Measurements from ENCODE around the gene ISM2.

DNA sequence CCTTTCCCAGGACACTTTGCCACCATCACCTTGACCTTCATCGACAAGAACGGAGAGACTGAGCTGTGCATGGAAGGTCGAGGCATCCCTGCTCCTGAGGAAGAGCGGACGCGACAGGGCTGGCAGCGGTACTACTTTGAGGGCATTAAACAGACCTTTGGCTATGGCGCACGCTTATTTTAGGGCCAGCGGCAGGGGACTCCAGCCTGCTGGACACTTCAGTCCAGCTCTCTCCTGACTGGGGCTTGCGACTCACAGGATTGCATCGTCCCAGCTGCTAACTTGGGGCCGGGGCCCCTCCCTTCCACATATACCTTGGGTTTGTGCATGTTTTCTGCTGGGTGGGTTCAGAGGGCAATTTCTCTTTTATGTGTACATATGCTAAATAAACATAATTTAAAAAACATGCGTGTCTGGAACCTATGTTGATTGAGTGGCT is 29.5 kb downstream of the ISM2 start:
- TF ChIP-seq TAF1 (IDR thresholded peaks at IDR 0.05; ENCODE audit: low read depth), result no peak
- TF ChIP-seq CTCF (IDR thresholded peaks at IDR 0.05; ENCODE audit: poor library complexity, severe bottlenecking), result no peak
- no peak for TF ChIP-seq POLR2AphosphoS5 (IDR thresholded peaks at IDR 0.05)
- TF ChIP-seq, protein P1, sequence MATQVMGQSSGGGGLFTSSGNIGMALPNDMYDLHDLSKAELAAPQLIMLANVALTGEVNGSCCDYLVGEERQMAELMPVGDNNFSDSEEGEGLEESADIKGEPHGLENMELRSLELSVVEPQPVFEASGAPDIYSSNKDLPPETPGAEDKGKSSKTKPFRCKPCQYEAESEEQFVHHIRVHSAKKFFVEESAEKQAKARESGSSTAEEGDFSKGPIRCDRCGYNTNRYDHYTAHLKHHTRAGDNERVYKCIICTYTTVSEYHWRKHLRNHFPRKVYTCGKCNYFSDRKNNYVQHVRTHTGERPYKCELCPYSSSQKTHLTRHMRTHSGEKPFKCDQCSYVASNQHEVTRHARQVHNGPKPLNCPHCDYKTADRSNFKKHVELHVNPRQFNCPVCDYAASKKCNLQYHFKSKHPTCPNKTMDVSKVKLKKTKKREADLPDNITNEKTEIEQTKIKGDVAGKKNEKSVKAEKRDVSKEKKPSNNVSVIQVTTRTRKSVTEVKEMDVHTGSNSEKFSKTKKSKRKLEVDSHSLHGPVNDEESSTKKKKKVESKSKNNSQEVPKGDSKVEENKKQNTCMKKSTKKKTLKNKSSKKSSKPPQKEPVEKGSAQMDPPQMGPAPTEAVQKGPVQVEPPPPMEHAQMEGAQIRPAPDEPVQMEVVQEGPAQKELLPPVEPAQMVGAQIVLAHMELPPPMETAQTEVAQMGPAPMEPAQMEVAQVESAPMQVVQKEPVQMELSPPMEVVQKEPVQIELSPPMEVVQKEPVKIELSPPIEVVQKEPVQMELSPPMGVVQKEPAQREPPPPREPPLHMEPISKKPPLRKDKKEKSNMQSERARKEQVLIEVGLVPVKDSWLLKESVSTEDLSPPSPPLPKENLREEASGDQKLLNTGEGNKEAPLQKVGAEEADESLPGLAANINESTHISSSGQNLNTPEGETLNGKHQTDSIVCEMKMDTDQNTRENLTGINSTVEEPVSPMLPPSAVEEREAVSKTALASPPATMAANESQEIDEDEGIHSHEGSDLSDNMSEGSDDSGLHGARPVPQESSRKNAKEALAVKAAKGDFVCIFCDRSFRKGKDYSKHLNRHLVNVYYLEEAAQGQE (IDR thresholded peaks at IDR 0.05; ENCODE audit: borderline replicate concordance), result no peak
- no peak for TF ChIP-seq RAD21 (conservative IDR thresholded peaks at IDR 0.05)
- no peak for TF ChIP-seq EZH2 (IDR thresholded peaks at IDR 0.05; ENCODE audit: borderline replicate concordance, insufficient read depth, low read length, poor library complexity, severe bottlenecking)
- TF ChIP-seq EP300 (conservative IDR thresholded peaks at IDR 0.05; ENCODE audit: poor library complexity, severe bottlenecking), result no peak
- TF ChIP-seq SMC3 (conservative IDR thresholded peaks at IDR 0.05; ENCODE audit: poor library complexity), result no peak
- no peak for TF ChIP-seq MXI1 (conservative IDR thresholded peaks at IDR 0.05; ENCODE audit: poor library complexity, severe bottlenecking)
